HFF-Myc (cell line): Measurements from ENCODE around the gene GUCY2D.
"Not testable (repeated sequence)": the region's sequence is repeated elsewhere in the genome, so short reads cannot be mapped to it uniquely, and the experiment has no call there.

Experiments
- DNase-seq: peaks from one replicate; pipeline ENCODE4 v3.0.0-alpha.2; 2011; ENCODE audit warnings: low read depth; ENCODE audit errors: extremely low read depth
- H3K4me3 ChIP-seq: replicated peaks from 2 replicates; pipeline ENCODE4 v1.5.1; 2011; ENCODE audit warnings: low read depth, mild to moderate bottlenecking, control low read depth, low read length
- CTCF ChIP-seq: IDR thresholded peaks from 2 replicates; pipeline ENCODE4 v1.5.1; 2012; ENCODE audit warnings: mild to moderate bottlenecking, low read depth, low read length, control low read depth; ENCODE audit errors: missing control alignments

GUCY2D gene

GRCh38 chr17:8021565-8022359, 19.3 kb downstream of the GUCY2D start:
- no peak for TF ChIP-seq CTCF
- DNase-seq: no peak
- no peak overlapping the region for H3K4me3 ChIP-seq

GRCh38 chr17:8022360-8023003, 20.1 kb downstream of the GUCY2D start:
- DNase-seq: no peak
- TF ChIP-seq CTCF: no peak

GRCh38 chr17:8024161-8024560, 21.7 kb downstream of the GUCY2D start:
- DNase-seq, H3K4me3 ChIP-seq: not testable (repeated sequence)

More at GRCh38 chr17:8022360-8023003, 20.1 kb downstream of the GUCY2D start:
- H3K4me3 ChIP-seq: no peak overlapping the region

- TF ChIP-seq CTCF: no peak
- no peak overlapping the region for H3K4me3 ChIP-seq
- no peak for DNase-seq
Measured at GRCh38 chr17:8025176-8025911, 22.9 kb downstream of the GUCY2D start.

- DNase-seq: no peak
- no peak for TF ChIP-seq CTCF
- H3K4me3 ChIP-seq: no peak overlapping the region
Measured at GRCh38 chr17:8029121-8029520, 26.7 kb downstream of the GUCY2D start.

- no peak for DNase-seq
- TF ChIP-seq CTCF: no peak
- H3K4me3 ChIP-seq: no peak overlapping the region
Measured at GRCh38 chr17:8031261-8031661, 28.8 kb downstream of the GUCY2D start.

- no peak overlapping the region for H3K4me3 ChIP-seq
- no peak for TF ChIP-seq CTCF
- DNase-seq: no peak
Measured at GRCh38 chr17:8031950-8032349, 29.5 kb downstream of the GUCY2D start.
